ENCODE data around the gene SEC62.

The SEC62 gene

DNA sequence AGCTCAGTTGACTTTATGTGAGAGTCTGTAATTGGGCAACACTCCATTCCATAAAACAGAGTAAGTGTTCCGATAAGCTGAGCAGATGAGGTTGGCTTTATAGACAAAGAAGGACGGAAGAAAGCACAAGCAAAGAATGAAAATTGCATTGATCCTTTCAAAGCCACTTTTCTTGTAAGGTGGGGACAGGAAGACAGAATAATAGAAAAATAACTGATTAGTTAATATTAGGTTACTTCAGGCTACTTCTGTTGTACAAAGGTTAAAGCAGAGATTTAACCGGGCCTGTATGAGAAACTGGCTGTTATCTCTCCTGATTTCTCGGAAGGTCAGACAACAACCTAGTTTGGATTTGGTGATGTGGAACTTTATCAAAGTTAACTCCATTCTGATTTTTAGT lies 55.7 kb downstream of the SEC62 start:
- DNase-seq = no peak

DNA sequence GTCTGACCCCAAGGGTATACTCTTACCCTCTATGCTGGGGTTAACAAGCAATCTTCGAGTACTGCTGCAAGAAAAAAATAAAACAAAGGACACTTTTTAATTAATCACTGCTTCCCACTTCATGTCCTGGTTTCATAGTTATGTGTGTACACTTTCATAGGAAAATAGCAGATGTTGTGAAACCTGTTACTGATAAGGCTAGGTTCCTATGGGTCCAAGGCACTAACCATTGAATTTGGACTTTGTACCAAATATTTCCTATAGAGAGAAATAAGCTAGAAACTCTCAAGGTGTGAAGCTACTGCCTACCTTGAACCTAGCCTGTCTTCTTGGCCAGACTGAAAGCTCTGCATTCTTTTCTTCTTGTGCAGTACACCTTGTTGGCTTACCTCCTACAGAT lies 56.6 kb downstream of the SEC62 start:
- DNase-seq = no peak

DNA sequence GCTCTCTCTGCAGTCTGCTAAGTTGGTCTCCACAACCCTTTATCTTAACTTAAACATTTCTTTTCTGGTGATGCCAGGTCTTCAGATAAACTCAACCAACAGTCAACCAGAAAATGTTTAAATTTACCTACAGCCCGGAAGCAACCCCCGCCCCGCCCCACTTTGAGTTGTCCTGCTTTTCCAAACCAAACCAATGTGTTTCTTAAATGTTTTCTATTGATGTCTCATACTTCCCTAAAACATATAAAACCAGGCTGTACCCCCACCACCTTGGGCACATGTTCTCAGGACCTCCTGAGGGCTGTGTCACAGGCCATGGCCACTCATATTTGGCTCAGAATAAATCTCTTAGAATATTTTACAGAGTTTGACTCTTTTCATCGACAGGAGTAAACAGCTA lies 58.0 kb downstream of the SEC62 start:
- DNase-seq = no peak

DNA sequence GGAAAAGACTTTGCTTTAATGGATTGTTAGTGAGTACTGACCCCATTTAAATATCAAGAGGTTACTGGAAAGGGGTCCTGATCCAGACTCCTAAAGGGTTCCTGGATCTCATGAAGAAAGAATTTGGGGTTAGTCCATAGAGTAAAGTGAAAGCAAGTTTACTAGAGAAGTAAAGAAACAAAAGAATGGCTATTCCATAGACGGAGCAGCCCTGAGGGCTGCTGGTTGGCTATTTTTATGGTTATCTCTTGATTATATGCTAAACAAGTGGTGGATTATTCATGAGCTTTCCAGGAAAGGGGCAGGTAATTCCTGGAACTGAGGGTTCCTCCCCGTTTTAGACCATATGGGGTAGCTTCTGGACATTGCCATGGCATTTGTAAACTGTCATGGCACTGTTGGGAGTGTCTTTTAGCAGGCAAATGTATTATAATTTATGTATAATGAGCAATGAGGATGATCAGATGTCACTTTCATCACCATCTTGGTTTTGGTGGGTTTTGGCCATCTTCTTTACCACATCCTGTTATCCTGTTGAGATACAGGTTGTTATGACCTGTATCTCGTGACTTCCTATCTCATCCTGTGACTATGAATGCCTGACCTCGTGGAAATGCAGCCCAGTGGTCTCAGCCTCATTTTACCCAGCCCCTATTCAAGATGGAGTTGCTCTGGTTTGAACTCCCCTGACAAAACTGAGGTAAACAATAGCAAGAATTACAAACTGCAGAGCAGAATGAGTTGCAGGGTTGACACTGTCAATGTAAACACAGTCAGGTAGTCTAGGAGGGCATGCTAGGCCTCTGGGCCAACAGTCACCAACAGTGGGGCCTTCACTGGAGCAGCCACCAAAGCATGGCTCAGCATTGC lies 60.9 kb downstream of the SEC62 start:
- peak; percentile 42 for DNase-seq

DNA sequence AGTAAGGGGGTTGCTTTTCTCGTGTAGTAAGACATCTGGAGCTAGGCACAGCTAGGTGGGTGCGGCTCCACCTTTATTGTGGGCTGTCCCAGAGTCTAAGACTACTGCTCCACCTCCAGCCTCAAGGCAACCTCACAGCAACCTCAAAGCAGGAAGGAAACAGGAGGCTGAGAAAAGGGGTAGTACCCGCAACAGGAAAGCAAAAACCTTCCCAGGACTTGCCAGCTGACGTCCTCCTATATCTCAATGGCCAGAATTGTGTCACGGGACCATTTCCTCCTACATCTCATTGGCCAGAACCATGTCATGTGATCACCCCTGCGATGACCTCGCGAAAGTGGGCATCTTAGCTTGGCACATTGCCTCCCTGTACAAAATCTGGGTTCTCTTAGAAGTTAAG lies 66.9 kb downstream of the SEC62 start:
- DNase-seq = no peak

DNA sequence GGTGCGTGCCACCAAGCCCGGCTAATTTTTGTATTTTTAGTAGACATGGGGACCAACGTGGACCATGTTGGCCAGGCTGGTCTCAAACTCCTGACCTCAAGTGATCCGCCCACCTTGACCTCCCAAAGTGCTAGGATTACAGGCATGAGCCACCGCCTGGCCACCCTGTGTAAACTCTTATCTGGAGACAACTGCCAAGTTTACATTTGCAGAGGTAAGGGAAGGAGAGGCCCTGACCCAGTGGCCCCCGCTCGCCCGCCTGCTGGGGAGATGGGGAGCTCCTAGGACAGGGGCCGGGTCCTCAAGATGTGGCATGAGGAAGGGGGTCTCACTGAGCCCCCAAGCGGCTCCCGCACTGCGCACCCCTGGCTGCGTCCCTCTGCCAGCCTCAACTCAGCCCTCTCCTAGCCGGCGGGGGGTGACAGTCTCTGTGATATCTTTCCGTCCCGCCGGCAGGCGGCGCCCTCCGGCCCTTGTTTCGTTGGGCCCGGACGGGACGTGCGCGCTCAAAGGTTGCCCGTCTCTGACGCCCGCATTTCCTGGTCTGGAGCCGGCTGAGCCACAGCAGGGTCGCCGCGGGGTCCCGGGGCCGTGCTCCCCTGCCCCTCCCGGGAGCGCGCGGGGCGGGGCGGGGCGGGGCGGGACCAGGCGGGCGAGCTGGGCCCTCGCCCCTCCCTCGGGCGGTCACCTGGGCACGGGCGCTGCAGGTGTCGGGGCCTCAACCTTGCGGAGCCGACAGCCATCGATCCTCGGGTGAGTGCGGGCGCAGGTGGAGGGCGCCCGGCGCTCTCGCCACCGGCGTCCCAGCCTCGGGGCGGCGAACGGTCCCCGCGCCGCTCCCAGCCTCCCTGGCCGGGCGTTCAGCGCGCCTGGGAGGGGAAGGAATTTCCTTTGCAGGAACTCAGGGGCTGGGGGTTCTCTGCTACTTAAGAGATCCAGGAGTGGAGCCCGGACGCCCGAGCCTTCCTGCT lies 71.1 kb downstream of the SEC62 start, which contains the start of gene GPR160:
GPR160 (plus strand) TSS at position 533 of the 971 bp plus-strand sequence. CDS start 45,978 bp downstream, outside the sequence.
- DNase-seq = peak; percentile 82

DNA sequence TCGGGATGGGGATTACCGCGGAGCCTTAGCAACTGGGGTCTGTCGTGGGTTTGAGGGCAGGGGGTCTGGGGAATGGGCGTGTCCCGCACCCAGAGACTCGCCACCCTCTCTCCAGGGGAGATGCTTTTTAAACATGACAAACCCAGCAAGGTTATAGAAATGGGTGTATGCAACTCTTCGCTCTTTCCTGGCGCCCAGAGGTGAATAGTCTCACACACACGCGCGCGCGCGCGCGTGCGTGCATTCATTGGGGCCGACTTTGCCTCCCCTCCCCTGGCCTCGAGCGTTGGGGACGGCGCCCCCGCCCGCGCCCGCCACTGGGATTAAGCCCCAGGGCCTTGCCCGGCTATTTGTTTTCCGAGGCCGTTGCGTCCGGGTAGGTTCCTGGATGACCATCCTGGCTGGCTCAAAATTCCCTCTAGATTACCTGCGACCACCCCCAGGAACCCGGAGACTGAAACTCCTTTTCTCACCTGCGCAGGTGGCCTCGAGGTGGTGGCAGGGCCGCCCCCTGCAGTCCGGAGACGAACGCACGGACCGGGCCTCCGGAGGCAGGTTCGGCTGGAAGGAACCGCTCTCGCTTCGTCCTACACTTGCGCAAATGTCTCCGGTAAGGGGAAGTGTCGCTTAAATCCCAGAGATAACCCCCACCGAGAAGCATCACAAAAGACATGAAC lies 72.0 kb downstream of the SEC62 start:
- no peak for DNase-seq

DNA sequence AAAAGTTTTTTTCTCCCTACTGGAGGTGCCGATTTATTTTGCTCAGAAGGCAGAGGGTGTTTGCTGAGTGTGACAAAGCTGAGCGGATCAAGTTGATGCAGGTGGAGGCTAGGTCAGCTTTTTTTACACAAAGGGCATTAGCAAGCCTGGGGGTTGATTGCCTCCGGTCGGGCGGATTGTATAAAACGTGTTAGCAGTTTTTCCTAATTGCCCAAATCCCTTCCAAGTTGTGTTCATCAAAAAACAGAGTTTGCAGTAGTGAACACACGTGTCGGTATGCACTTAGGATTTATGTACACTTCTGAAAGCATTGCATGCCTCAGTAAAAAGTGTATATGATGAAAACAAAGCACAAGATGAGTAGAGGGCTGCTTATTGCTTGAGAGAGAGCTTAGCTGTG lies 73.8 kb downstream of the SEC62 start:
- no peak for DNase-seq

DNA sequence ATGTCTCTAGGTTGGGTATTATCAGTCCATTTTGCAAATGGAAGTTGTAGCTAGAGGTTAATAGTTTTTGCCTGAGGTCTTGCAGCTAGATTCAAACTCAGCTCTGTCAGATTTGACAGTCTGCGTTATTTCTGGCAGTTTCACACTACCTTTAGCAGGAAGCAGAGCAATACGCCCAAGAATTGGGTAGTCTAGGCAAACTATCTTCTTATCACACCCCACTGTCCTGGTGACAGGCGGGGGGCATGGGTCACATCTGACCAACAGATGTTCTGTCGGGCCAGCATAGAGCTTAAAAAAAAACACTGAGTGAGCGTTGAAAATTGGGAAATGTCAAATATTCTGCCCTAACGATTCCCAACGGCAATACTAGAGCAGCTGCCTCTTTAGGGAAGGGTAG lies 76.9 kb downstream of the SEC62 start:
- DNase-seq = no peak

DNA sequence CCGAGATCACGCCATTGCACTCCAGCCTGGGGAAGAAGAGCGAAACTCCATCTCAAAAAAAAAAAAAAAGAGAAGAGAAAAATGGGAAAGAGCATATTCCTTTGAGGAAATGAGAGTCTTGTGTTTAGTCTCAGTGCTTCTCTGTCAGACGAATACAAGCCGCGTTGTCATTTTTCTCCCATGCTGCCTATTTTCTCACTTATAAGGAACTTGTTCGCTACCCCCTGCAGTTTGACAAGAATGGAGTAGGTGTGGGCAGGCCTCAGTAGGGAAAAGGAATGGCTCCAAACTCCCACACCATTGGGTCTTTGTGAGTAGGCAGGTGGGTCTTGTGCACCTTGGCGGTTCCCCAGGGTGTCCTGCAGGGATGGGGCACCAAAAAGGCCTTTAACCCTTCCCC lies 77.7 kb downstream of the SEC62 start:
- no peak for DNase-seq

DNA sequence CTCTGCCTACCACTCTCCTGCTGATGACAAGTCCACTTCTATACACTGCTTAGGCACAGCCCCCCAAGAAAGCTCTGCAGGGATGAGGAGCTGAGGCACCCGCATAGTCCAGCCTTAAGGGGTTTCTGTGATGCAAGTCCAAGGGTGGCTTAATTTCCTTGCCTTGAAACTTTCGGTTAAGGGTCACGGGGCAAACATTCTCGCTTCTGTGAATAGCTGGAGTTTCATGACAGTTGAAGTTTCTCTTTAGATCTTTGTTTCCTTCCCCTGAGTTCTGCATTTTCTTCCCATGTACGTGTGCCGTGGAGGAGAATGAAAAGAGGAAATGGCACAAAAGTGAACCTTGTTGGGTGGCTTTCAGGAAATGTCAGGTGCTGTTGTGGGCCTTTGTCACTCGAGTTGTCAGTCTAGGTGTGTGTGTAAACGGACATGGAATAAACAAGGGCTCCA lies 78.2 kb downstream of the SEC62 start:
- no peak for DNase-seq

DNA sequence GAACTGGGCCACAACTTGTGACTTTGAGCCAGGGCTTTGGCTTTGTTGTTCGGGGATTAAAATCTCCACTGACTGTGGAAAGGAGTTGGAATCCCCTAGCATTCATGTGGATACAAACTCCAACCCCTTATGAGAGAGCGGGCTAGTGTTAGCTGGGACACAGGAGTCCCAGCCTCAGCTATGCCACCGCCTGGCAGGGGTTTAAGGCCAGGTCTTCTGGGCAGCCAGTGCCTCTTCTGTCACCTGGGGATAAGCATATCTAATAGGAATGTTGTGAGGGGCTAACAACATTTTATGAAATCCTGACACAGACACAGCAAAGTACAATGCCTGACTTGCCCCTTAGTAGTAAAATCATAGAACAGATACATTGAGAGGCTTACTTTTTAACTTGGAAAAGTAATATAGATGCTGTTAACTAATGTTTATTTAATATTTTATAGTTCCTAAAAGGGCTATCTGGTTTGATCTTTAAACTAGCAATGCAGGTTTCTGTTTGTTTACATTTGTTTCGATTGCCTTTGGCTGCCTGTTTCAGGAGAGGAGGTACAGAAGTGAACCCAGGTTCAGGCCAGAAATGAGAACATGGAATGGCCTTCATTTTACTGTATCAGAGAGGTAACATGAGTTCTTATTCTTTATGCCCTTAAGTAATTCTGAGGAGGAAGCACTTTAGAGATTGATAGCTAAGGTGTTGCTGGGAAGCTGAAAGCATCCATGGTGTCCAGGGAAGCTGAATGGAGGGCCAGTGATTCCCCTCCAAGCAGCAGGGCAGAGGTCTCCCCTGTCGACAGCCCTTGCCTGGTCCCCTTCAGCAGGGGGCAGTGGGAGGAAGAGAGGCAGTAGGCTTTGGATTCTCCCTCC lies 79.9 kb downstream of the SEC62 start:
- DNase-seq = no peak

DNA sequence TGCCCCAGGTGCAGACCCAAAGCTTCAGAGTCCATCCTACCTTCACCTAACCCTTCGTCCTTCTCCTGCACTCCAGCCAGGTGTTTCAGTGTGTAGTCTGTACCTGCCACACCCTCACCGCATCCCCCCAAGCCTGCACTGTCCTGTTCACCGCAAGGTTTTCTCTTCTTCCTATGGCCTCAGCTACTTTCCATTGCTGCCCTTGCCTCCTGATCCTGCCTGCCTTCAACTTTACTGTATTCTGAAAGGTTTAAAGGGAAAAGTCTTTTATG lies 80.5 kb downstream of the SEC62 start:
- no peak for DNase-seq
